ENCODE measurements around the gene IL4I1.

Gene IL4I1

GRCh38 chr19:49889038-49889686, 7.5 kb downstream of the IL4I1 start:
- Histone ChIP-seq H3K27me3 (replicated peaks; ENCODE audit: insufficient read depth, low read length) (peaks cover 5% of the 10 kb centered on the region; the same call in 1 of the 2 replicates), H3F3A (ENCODE audit: insufficient read depth, low read length) (no peaks in the 10 kb centered on the region), H3K4me1 (ENCODE audit: low read length) (no peaks in the 10 kb centered on the region), H3K9ac (ENCODE audit: low read length) (no peak overlapping the region), H3K27ac (ENCODE audit: low read length) (no peak overlapping the region), H2AFZ (ENCODE audit: low read length) (no peak overlapping the region), H3K4me2 (ENCODE audit: low read depth, low read length) (no peak overlapping the region), H3K36me3 (replicated peaks; ENCODE audit: insufficient read depth, low read length) (no peaks in the 10 kb centered on the region), H3K9me3 (replicated peaks; ENCODE audit: insufficient read depth, low read length) (no peaks in the 10 kb centered on the region), H3K4me3 (ENCODE audit: low read length) (no peak overlapping the region), H4K20me1 (ENCODE audit: insufficient read depth, low read length) (no peaks in the 10 kb centered on the region), H3K79me2 (ENCODE audit: low read length) (no peaks in the 10 kb centered on the region), H3K9me2 (replicated peaks; ENCODE audit: insufficient read depth, low read length) (no peaks in the 10 kb centered on the region)
- TF ChIP-seq EZH2phosphoT487 (IDR thresholded peaks at IDR 0.05; ENCODE audit: low read length): no peak
- TF ChIP-seq EZH2 (optimal IDR thresholded peaks at IDR 0.05; ENCODE audit: low read depth, low read length): no peak
- TF ChIP-seq, protein P1, sequence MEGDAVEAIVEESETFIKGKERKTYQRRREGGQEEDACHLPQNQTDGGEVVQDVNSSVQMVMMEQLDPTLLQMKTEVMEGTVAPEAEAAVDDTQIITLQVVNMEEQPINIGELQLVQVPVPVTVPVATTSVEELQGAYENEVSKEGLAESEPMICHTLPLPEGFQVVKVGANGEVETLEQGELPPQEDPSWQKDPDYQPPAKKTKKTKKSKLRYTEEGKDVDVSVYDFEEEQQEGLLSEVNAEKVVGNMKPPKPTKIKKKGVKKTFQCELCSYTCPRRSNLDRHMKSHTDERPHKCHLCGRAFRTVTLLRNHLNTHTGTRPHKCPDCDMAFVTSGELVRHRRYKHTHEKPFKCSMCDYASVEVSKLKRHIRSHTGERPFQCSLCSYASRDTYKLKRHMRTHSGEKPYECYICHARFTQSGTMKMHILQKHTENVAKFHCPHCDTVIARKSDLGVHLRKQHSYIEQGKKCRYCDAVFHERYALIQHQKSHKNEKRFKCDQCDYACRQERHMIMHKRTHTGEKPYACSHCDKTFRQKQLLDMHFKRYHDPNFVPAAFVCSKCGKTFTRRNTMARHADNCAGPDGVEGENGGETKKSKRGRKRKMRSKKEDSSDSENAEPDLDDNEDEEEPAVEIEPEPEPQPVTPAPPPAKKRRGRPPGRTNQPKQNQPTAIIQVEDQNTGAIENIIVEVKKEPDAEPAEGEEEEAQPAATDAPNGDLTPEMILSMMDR (IDR thresholded peaks at IDR 0.05; ENCODE audit: low read length): no peak
- DNase-seq: no peak

DNA sequence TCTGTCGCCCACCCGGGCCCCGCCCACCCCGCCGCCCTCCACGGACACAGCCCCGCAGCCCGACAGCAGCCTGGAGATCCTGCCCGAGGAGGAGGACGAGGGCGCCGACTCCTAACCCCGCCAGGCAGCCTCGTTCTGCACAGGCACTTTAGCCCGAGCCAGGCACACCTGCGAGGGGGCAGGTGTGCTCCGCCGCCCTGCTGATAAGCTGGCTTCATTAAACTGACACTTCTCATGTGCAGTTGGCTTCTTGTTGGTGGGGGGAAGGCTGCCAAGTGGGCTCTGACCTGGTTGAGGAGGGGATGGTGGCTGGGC, 8.2 kb downstream of the IL4I1 start:
- Histone ChIP-seq H3K27ac (ENCODE audit: low read length) (no peak overlapping the region), H4K20me1 (ENCODE audit: insufficient read depth, low read length) (no peaks in the 10 kb centered on the region), H2AFZ (ENCODE audit: low read length) (no peak overlapping the region), H3K4me2 (ENCODE audit: low read depth, low read length) (no peak overlapping the region), H3K9ac (ENCODE audit: low read length) (no peak overlapping the region), H3K79me2 (ENCODE audit: low read length) (no peaks in the 10 kb centered on the region), H3K27me3 (replicated peaks; ENCODE audit: insufficient read depth, low read length) (peaks cover 5% of the 10 kb centered on the region; the same call in 1 of the 2 replicates), H3K4me1 (ENCODE audit: low read length) (no peaks in the 10 kb centered on the region), H3K9me3 (replicated peaks; ENCODE audit: insufficient read depth, low read length) (no peaks in the 10 kb centered on the region), H3F3A (ENCODE audit: insufficient read depth, low read length) (no peaks in the 10 kb centered on the region), H3K9me2 (replicated peaks; ENCODE audit: insufficient read depth, low read length) (no peaks in the 10 kb centered on the region), H3K36me3 (replicated peaks; ENCODE audit: insufficient read depth, low read length) (no peaks in the 10 kb centered on the region), H3K4me3 (ENCODE audit: low read length) (no peak overlapping the region)
- TF ChIP-seq, protein P1 (IDR thresholded peaks at IDR 0.05; ENCODE audit: low read length): no peak
- TF ChIP-seq EZH2phosphoT487 (IDR thresholded peaks at IDR 0.05; ENCODE audit: low read length): no peak
- no peak for TF ChIP-seq EZH2 (optimal IDR thresholded peaks at IDR 0.05; ENCODE audit: low read depth, low read length)
- no peak for DNase-seq

DNA sequence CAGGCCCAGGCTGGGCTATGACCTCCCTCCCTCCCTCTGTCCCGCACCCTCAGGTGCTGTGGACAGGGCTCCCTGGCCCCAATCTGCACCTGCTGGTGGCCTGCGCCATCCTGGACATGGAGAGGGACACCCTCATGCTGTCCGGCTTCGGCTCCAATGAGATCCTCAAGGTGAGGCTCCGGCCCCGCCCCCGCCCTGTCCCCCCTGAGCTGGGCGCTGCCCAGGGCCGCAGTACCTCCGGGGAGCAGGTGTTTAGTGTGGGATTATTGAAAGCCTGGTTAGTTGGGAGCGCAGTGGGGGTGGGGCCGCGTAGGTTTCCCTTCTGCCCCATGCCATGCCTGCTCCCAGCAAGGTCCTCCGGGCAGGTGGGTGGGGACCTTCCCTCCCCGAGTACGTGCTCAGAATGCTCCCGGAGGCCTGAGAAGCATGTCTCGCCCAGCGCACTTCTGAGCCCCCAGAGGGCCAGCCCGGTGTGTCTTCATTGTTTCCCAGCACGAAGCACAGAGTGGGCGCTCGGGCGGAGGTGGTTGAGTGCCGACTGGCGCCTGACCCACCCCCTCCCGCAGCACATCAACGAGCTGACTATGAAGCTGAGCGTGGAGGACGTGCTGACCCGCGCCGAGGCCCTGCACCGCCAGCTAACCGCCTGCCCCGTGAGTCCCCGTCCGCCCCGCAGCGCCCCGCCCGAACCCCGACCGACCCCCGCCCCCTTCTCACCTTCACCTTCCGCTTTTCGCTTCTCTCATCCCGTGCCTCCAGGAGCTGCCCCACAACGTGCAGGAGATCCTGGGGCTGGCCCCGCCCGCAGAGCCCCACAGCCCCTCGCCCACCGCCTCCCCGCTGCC, 8.8 kb downstream of the IL4I1 start:
- no peaks in the 10 kb centered on the region; the same call in 1 of the 2 replicates for H3K36me3 ChIP-seq (replicated peaks; ENCODE audit: insufficient read depth, low read length)
- H3K27ac ChIP-seq (ENCODE audit: low read length): no peak overlapping the region
- H3K79me2 ChIP-seq (ENCODE audit: low read length): no peaks in the 10 kb centered on the region
- H2AFZ ChIP-seq (ENCODE audit: low read length): no peak overlapping the region
- H3K4me3 ChIP-seq (ENCODE audit: low read length): no peak overlapping the region
- no peaks in the 10 kb centered on the region for H3F3A ChIP-seq (ENCODE audit: insufficient read depth, low read length)
- H3K9me2 ChIP-seq (replicated peaks; ENCODE audit: insufficient read depth, low read length): no peaks in the 10 kb centered on the region
- no peak overlapping the region for H3K4me2 ChIP-seq (ENCODE audit: low read depth, low read length)
- no peak for TF ChIP-seq EZH2 (optimal IDR thresholded peaks at IDR 0.05; ENCODE audit: low read depth, low read length)
- TF ChIP-seq, protein P1 (IDR thresholded peaks at IDR 0.05; ENCODE audit: low read length): no peak
- no peak for TF ChIP-seq EZH2phosphoT487 (IDR thresholded peaks at IDR 0.05; ENCODE audit: low read length)
- DNase-seq: no peak
- H3K27me3 ChIP-seq (replicated peaks; ENCODE audit: insufficient read depth, low read length): peaks cover 5% of the 10 kb centered on the region; the same call in 1 of the 2 replicates
- H4K20me1 ChIP-seq (ENCODE audit: insufficient read depth, low read length): no peaks in the 10 kb centered on the region
- no peaks in the 10 kb centered on the region for H3K9me3 ChIP-seq (replicated peaks; ENCODE audit: insufficient read depth, low read length)
- no peaks in the 10 kb centered on the region for H3K4me1 ChIP-seq (ENCODE audit: low read length)
- no peak overlapping the region for H3K9ac ChIP-seq (ENCODE audit: low read length)
